IMR-90 (cell line): ENCODE data around the gene PDS5B. TPM values are rescaled to one million over a fixed set of nuclear protein-coding genes. Genes with fewer than 3 reads are reported as not detected.

Experiments
- ATAC-seq: fragments of 200-7000 bp; cut with Tn5 transposase; 2 replicates; pipeline ENCODE4 v1.9.1; 2020; ENCODE audit warnings: low read depth, mild to moderate bottlenecking, moderate library complexity
- BruUV-seq: library from RNA; stranded (reverse); fragments of 400-500 nt; replicated peaks from 2 replicates; lab custom pipeline; 2021; lab: Mats Ljungman, UMichigan
- CTCF ChIA-PET: fragments of 300-600 bp; formaldehyde crosslinking; extraction: SDS; loops from one replicate; lab custom pipeline; 2021; ENCODE audit warnings: antibody characterized with exemption; lab: Yijun Ruan, JAX
- POLR2A ChIA-PET: fragments of 300-600 bp; sonication (Branson Sonifier 250); formaldehyde crosslinking; loops from one replicate; lab custom pipeline; 2022; ENCODE audit warnings: antibody characterized with exemption; ENCODE audit not compliant: unreplicated experiment; lab: Charles Lee
- DNase-seq: peaks from one replicate; pipeline ENCODE4 v3.0.0; 2013
- H2AFZ ChIP-seq: replicated peaks from 2 replicates; pipeline ENCODE3; 2013; ENCODE audit warnings: low read length, mild to moderate bottlenecking; ENCODE audit not compliant: poor library complexity
- H2AK5ac ChIP-seq: 2 replicates; pipeline ENCODE4 v1.6.1; 2013; ENCODE audit warnings: low read depth, low read length, inconsistent platforms
- H2AK9ac ChIP-seq: replicated peaks from 2 replicates; pipeline ENCODE3; 2013; ENCODE audit warnings: mild to moderate bottlenecking, low read depth, low read length, moderate library complexity; ENCODE audit not compliant: poor library complexity
- H2BK120ac ChIP-seq: 2 replicates; pipeline ENCODE4 v1.6.1; 2013; ENCODE audit warnings: low read depth, low read length, inconsistent platforms
- H2BK15ac ChIP-seq: 3 replicates; pipeline ENCODE4 v1.6.1; 2013; ENCODE audit warnings: low read depth, low read length, inconsistent platforms
- H2BK20ac ChIP-seq: 2 replicates; pipeline ENCODE4 v1.6.1; 2013; ENCODE audit warnings: low read depth, mild to moderate bottlenecking, inconsistent platforms, low read length, moderate library complexity
- H2BK5ac ChIP-seq: 2 replicates; pipeline ENCODE4 v1.6.1; 2013; ENCODE audit warnings: mild to moderate bottlenecking, low read depth, low read length, inconsistent platforms; ENCODE audit not compliant: poor library complexity, severe bottlenecking
- H3K14ac ChIP-seq: replicated peaks from 2 replicates; pipeline ENCODE4 v1.6.1; 2013; ENCODE audit warnings: low read depth, low read length, inconsistent platforms
- H3K18ac ChIP-seq: 2 replicates; pipeline ENCODE4 v1.6.1; 2013; ENCODE audit warnings: low read depth, low read length, control low read depth
- H3K23ac ChIP-seq: 2 replicates; pipeline ENCODE4 v1.6.1; 2013; ENCODE audit warnings: low read depth, low read length, inconsistent platforms
- H3K27ac ChIP-seq: 2 replicates; pipeline ENCODE4 v1.5.1; 2013; ENCODE audit warnings: mild to moderate bottlenecking, control low read depth, low read length; ENCODE audit not compliant: insufficient read depth
- H3K27me3 ChIP-seq: 2 replicates; pipeline ENCODE4 v1.6.1; 2013; ENCODE audit warnings: low read length; ENCODE audit not compliant: control insufficient read depth, insufficient read depth
- H3K36me3 ChIP-seq: 2 replicates; pipeline ENCODE4 v1.6.1; 2013; ENCODE audit warnings: low read length, mixed read lengths; ENCODE audit not compliant: control insufficient read depth, insufficient read depth
- H3K4ac ChIP-seq: 2 replicates; pipeline ENCODE4 v1.6.1; 2013; ENCODE audit warnings: low read depth, low read length, inconsistent platforms
- H3K4me1 ChIP-seq: 2 replicates; pipeline ENCODE4 v1.6.1; 2013; ENCODE audit warnings: low read length, mixed read lengths; ENCODE audit not compliant: control insufficient read depth, insufficient read depth
- H3K4me2 ChIP-seq: 2 replicates; pipeline ENCODE4 v1.6.1; 2013; ENCODE audit warnings: low read depth, mild to moderate bottlenecking, control low read depth, low read length, moderate library complexity
- H3K4me3 ChIP-seq: 2 replicates; pipeline ENCODE4 v1.5.1; 2013; ENCODE audit warnings: low read depth, mild to moderate bottlenecking, control low read depth, low read length, moderate library complexity; ENCODE audit not compliant: insufficient read depth
- H3K56ac ChIP-seq: 2 replicates; pipeline ENCODE4 v1.6.1; 2013; ENCODE audit warnings: low read length, inconsistent platforms; ENCODE audit not compliant: insufficient read depth; ENCODE audit errors: extremely low read depth
- H3K79me1 ChIP-seq, 2 experiments: 2 replicates each; pipeline ENCODE4 v1.6.1; 2013; ENCODE audit warnings: low read length in 2 of 2, inconsistent platforms in 1 of 2, low read depth in 1 of 2
- H3K9ac ChIP-seq: 2 replicates; pipeline ENCODE4 v1.6.1; 2013; ENCODE audit warnings: low read depth, low read length, control low read depth
- H3K9me1 ChIP-seq: 2 replicates; pipeline ENCODE4 v1.6.1; 2013; ENCODE audit warnings: low read length, inconsistent platforms; ENCODE audit not compliant: insufficient read depth
- H3K9me3 ChIP-seq: 2 replicates; pipeline ENCODE4 v1.6.1; 2013; ENCODE audit warnings: low read length; ENCODE audit not compliant: control insufficient read depth, insufficient read depth
- H4K20me1 ChIP-seq: 2 replicates; pipeline ENCODE4 v1.6.1; 2013; ENCODE audit warnings: low read length, inconsistent platforms; ENCODE audit not compliant: insufficient read depth
- H4K5ac ChIP-seq: 2 replicates; pipeline ENCODE4 v1.6.1; 2013; ENCODE audit warnings: mild to moderate bottlenecking, low read depth, low read length, control low read depth
- H4K8ac ChIP-seq, 2 experiments: 2 replicates each; pipeline ENCODE4 v1.6.1; 2013; ENCODE audit warnings: low read depth in 2 of 2, low read length in 2 of 2, control low read depth in 1 of 2, inconsistent platforms in 1 of 2
- H4K91ac ChIP-seq: 2 replicates; pipeline ENCODE4 v1.6.1; 2013; ENCODE audit warnings: low read depth, low read length, inconsistent platforms; ENCODE audit not compliant: insufficient read depth
- BHLHE40 ChIP-seq: fragments of 150-350 bp; IDR thresholded peaks from 2 replicates; pipeline ENCODE4 v1.6.1; 2016; ENCODE audit warnings: mild to moderate bottlenecking, low read depth, low read length
- CEBPB ChIP-seq: IDR thresholded peaks from 2 replicates; pipeline ENCODE4 v1.6.1; 2012; ENCODE audit warnings: low read depth, low read length, improper control_type of control experiment
- FOS ChIP-seq: fragments of 150-350 bp; IDR thresholded peaks from 2 replicates; pipeline ENCODE4 v1.6.1; 2016; ENCODE audit warnings: low read depth, low read length
- MAFK ChIP-seq: IDR thresholded peaks from 2 replicates; pipeline ENCODE4 v1.6.1; 2012; ENCODE audit warnings: low read depth, low read length, improper control_type of control experiment
- MAZ ChIP-seq: IDR thresholded peaks from 2 replicates; pipeline ENCODE4 v1.6.1; 2012; ENCODE audit warnings: low read depth, mild to moderate bottlenecking, low read length, improper control_type of control experiment, moderate library complexity, borderline replicate concordance
- MXI1 ChIP-seq: IDR thresholded peaks from 2 replicates; pipeline ENCODE4 v1.6.1; 2012; ENCODE audit warnings: low read depth, mild to moderate bottlenecking, low read length, moderate library complexity, borderline replicate concordance
- NFE2L2 ChIP-seq: fragments of 150-350 bp; IDR thresholded peaks from 2 replicates; pipeline ENCODE4 v1.6.1; 2016; ENCODE audit warnings: low read depth, mild to moderate bottlenecking, low read length
- POLR2A ChIP-seq: IDR thresholded peaks from 2 replicates; pipeline ENCODE4 v1.6.1; 2012; ENCODE audit warnings: mild to moderate bottlenecking, low read depth, low read length
- RAD21 ChIP-seq: IDR thresholded peaks from 2 replicates; pipeline ENCODE4 v1.6.1; 2012; ENCODE audit warnings: low read length, improper control_type of control experiment
- RCOR1 ChIP-seq: IDR thresholded peaks from 2 replicates; pipeline ENCODE4 v1.6.1; 2012; ENCODE audit warnings: mild to moderate bottlenecking, low read length, improper control_type of control experiment; ENCODE audit not compliant: insufficient replicate concordance
- RFX5 ChIP-seq: IDR thresholded peaks from 2 replicates; pipeline ENCODE4 v1.8.0; 2012; ENCODE audit warnings: low read depth, mild to moderate bottlenecking, low read length, moderate library complexity
- SMC3 ChIP-seq: fragments of 150-350 bp; IDR thresholded peaks from 2 replicates; pipeline ENCODE4 v1.6.1; 2016; ENCODE audit warnings: low read depth, mild to moderate bottlenecking, antibody characterized with exemption, low read length, moderate library complexity
- WGBS, 2 experiments: methylation state at CpG; one replicate each; pipeline versions ENCODE4 v1.1.5 to v1.1.7; 2013; ENCODE audit warnings: missing lambda C conversion rate in 2 of 2; ENCODE audit not compliant: insufficient read length in 1 of 2; ENCODE audit errors: extremely low coverage in 2 of 2; 5-methylcytosine and 5-hydroxymethylcytosine counted together
- dilution Hi-C: fragments of 300-500 bp; cut with HindIII; formaldehyde crosslinking; loops from one replicate; pipeline ENCODE4 v1.14.3; 2018; ENCODE audit warnings: low sequenced_read_pairs; ENCODE audit not compliant: unreplicated experiment
- in situ Hi-C: fragments of 300-500 bp; cut with MboI; formaldehyde crosslinking; loops from 3 replicates; pipeline ENCODE4 v1.14.3; 2019; ENCODE audit warnings: low sequenced_read_pairs, inconsistent platforms, mixed read lengths
- intact Hi-C: fragments of 100-400 bp; cut with micrococcal nuclease; formaldehyde crosslinking; loops from 2 replicates; pipeline ENCODE4 v1.10.0; 2022
- polyA plus RNA-seq, 3 experiments: library from polyadenylated mRNA; depleted of rRNA; stranded (reverse); fragments of >200 nt; gene quantifications; 2 replicates each; pipeline ENCODE4 v1.2.3, GENCODE V29; 2012; ENCODE audit warnings: low replicate concordance in 1 of 3
- total RNA-seq: library from RNA; depleted of rRNA; stranded (reverse); fragments of >200 nt; gene quantifications from 2 replicates; pipeline ENCODE4 v1.2.3, GENCODE V29; 2012
- TF ChIP-seq, protein P1 (sequence below): fragments of 150-350 bp; IDR thresholded peaks from 2 replicates; pipeline ENCODE4 v1.6.1; 2016; ENCODE audit warnings: low read depth, mild to moderate bottlenecking, low read length, moderate library complexity, borderline replicate concordance

The PDS5B gene
- total and polyA plus RNA-seq, 2 of the 4 experiments (the other 2 are of a cell fraction), result 6.2 to 20.1 TPM

DNA sequence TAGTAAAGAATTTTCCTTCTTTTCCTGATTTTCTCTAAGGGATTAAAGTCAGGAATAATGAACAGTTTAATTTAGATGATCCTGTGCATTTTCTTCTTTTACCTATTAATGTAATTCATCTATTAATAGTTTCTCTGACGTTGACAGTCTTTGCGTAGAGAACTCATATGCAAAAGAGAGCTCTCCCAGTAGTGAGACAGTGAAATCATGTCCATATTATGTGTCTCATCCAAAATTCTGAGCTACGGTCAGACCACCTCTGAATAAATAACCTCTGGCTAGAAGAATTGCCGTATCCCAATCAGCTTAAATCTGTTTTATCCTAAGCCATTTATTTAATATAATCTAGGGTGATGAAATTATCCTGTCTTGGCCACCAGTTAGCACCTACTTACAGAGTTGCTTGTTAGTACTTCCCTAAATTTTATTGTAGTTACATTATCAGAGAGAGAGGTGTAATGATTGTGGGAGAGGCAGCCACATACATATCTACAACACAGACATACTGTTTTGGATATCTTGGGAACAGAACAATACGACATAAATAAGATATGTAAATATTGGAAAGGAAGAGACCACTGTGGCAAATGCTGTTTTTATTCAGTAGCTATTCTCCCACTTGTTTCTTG is 30.7 kb downstream of the PDS5B start:
- Histone ChIP-seq H3K27ac (no peak overlapping the region), H3K4me2 (no peak overlapping the region), H3K9ac (no peak overlapping the region), H3K27me3 (no peaks in the 10 kb centered on the region), H4K20me1 (peaks cover 13% of the 10 kb centered on the region), H2AFZ (no peak overlapping the region), H3K9me3 (no peaks in the 10 kb centered on the region; the same call in 1 of the 2 replicates), H3K23ac (no peak overlapping the region), H2BK20ac (no peak overlapping the region), H3K56ac (no peak overlapping the region), H3K4me3 (no peak overlapping the region), H3K18ac (no peak overlapping the region), H4K8ac (no peak overlapping the region), H3K14ac (no peak overlapping the region), H3K4me1 (no peaks in the 10 kb centered on the region), H4K5ac (no peak overlapping the region), H3K36me3 (no peaks in the 10 kb centered on the region), H4K91ac (no peak overlapping the region), H2BK5ac (no peak overlapping the region), H3K79me1 (peaks cover 24 to 35% of the 10 kb centered on the region in 2 experiments), H3K4ac (no peak overlapping the region), H3K9me1 (no peaks in the 10 kb centered on the region), H2BK15ac (no peak overlapping the region), H2BK120ac (no peak overlapping the region), H2AK9ac (no peak overlapping the region), H2AK5ac (no peak overlapping the region)
- TF ChIP-seq MXI1 (no peak), NFE2L2 (no peak), POLR2A (no peak), RCOR1 (no peak), SMC3 (no peak), BHLHE40 (no peak), FOS (no peak), MAZ (no peak), CEBPB (no peak), RAD21 (no peak), MAFK (no peak), RFX5 (no peak)
- TF ChIP-seq, protein P1, sequence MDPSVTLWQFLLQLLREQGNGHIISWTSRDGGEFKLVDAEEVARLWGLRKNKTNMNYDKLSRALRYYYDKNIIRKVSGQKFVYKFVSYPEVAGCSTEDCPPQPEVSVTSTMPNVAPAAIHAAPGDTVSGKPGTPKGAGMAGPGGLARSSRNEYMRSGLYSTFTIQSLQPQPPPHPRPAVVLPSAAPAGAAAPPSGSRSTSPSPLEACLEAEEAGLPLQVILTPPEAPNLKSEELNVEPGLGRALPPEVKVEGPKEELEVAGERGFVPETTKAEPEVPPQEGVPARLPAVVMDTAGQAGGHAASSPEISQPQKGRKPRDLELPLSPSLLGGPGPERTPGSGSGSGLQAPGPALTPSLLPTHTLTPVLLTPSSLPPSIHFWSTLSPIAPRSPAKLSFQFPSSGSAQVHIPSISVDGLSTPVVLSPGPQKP, result no peak
- no peak for DNase-seq
- in situ Hi-C loops (no loop called here), intact Hi-C loops (no loop called here), dilution Hi-C loops (no loop called here)
- whole genome bisulfite sequencing, 2 experiments, result no CpG with 5 or more reads among the region's 5 CpGs
- ChIA-PET CTCF (no interaction called here), POLR2A (no interaction called here)
- BruUV-seq, result no TSS peak
- ATAC-seq, result no peak
